Measurements from ENCODE around the gene PXDN.

PXDN gene

GRCh38 chr2:1750270-1750932 is 6.1 kb upstream of the PXDN start:
- H2BK120ac ChIP-seq (ENCODE audit: low read depth, low read length): no peak overlapping the region
- no peak overlapping the region for H3K18ac ChIP-seq (ENCODE audit: low read length)
- no peak overlapping the region for H3K27ac ChIP-seq (ENCODE audit: low read depth, low read length)
- no peak overlapping the region for H3K4ac ChIP-seq (ENCODE audit: low read depth, low read length)
- no peak overlapping the region for H2AK5ac ChIP-seq (ENCODE audit: low read length)
- no CpG with 5 or more reads among the region's 5 CpGs for whole genome bisulfite sequencing (ENCODE audit: extremely low coverage, insufficient coverage, low lambda C conversion rate)
- H3K56ac ChIP-seq (ENCODE audit: low read length): no peak overlapping the region
- H3K79me1 ChIP-seq (ENCODE audit: low read length): no peaks in the 10 kb centered on the region
- no peaks in the 10 kb centered on the region for H3K36me3 ChIP-seq (ENCODE audit: control insufficient read depth, insufficient read depth, low read length)
- no peak overlapping the region for H4K5ac ChIP-seq (ENCODE audit: low read length)
- H2BK15ac ChIP-seq (replicated peaks; ENCODE audit: low read depth): no peak overlapping the region
- no peak overlapping the region for H2BK5ac ChIP-seq (ENCODE audit: low read length)
- no peaks in the 10 kb centered on the region for H3K27me3 ChIP-seq (ENCODE audit: insufficient read depth, low read length, poor library complexity)
- no peak overlapping the region for H4K8ac ChIP-seq (ENCODE audit: low read depth, low read length)
- no peak overlapping the region for H3K4me3 ChIP-seq (ENCODE audit: low read length)
- no peaks in the 10 kb centered on the region for H3K79me2 ChIP-seq (ENCODE audit: control insufficient read depth, insufficient read depth, low read length)
- H3K23ac ChIP-seq (ENCODE audit: low read length): no peak overlapping the region
- H3K4me2 ChIP-seq (ENCODE audit: low read length): no peak overlapping the region
- H3K9ac ChIP-seq (ENCODE audit: low read length): no peak overlapping the region
- H3K4me1 ChIP-seq (ENCODE audit: control insufficient read depth, low read depth, low read length): peaks cover 3% of the 10 kb centered on the region
- DNase-seq: no peak

- WGBS (ENCODE audit: extremely low coverage, insufficient coverage, low lambda C conversion rate): no CpG with 5 or more reads among the region's 9 CpGs
- H3K79me2 ChIP-seq (ENCODE audit: control insufficient read depth, insufficient read depth, low read length): no peaks in the 10 kb centered on the region
- H3K9ac ChIP-seq (ENCODE audit: low read length): no peak overlapping the region
- H4K8ac ChIP-seq (ENCODE audit: low read depth, low read length): no peak overlapping the region
- DNase-seq: no peak
- no peak overlapping the region for H2BK5ac ChIP-seq (ENCODE audit: low read length)
- H3K79me1 ChIP-seq (ENCODE audit: low read length): no peaks in the 10 kb centered on the region
- no peaks in the 10 kb centered on the region for H3K27me3 ChIP-seq (ENCODE audit: insufficient read depth, low read length, poor library complexity)
- H2BK120ac ChIP-seq (ENCODE audit: low read depth, low read length): no peak overlapping the region
- H3K23ac ChIP-seq (ENCODE audit: low read length): no peak overlapping the region
- no peak overlapping the region for H3K27ac ChIP-seq (ENCODE audit: low read depth, low read length)
- no peaks in the 10 kb centered on the region for H3K36me3 ChIP-seq (ENCODE audit: control insufficient read depth, insufficient read depth, low read length)
- no peak overlapping the region for H3K4me3 ChIP-seq (ENCODE audit: low read length)
- no peak overlapping the region for H3K4ac ChIP-seq (ENCODE audit: low read depth, low read length)
- H2AK5ac ChIP-seq (ENCODE audit: low read length): no peak overlapping the region
- no peak overlapping the region for H3K4me2 ChIP-seq (ENCODE audit: low read length)
- peaks cover 3% of the 10 kb centered on the region for H3K4me1 ChIP-seq (ENCODE audit: control insufficient read depth, low read depth, low read length)
- H3K56ac ChIP-seq (ENCODE audit: low read length): no peak overlapping the region
- no peak overlapping the region for H2BK15ac ChIP-seq (replicated peaks; ENCODE audit: low read depth)
- H4K5ac ChIP-seq (ENCODE audit: low read length): no peak overlapping the region
- H3K18ac ChIP-seq (ENCODE audit: low read length): no peak overlapping the region
Observed at GRCh38 chr2:1749489-1750119, 5.3 kb upstream of the PXDN start.

- H3K79me2 ChIP-seq (ENCODE audit: control insufficient read depth, insufficient read depth, low read length): no peaks in the 10 kb centered on the region
Observed at GRCh38 chr2:1748741-1749488, 4.6 kb upstream of the PXDN start.

GRCh38 chr2:1748176-1748740 is 3.9 kb upstream of the PXDN start:
- no peak overlapping the region for H3K23ac ChIP-seq (ENCODE audit: low read length)
- no CpG with 5 or more reads among the region's 6 CpGs for WGBS (ENCODE audit: extremely low coverage, insufficient coverage, low lambda C conversion rate)

More at GRCh38 chr2:1748741-1749488, 4.6 kb upstream of the PXDN start:
- DNase-seq: no peak
- no peak overlapping the region for H4K8ac ChIP-seq (ENCODE audit: low read depth, low read length)
- H3K18ac ChIP-seq (ENCODE audit: low read length): no peak overlapping the region
- no peaks in the 10 kb centered on the region for H3K36me3 ChIP-seq (ENCODE audit: control insufficient read depth, insufficient read depth, low read length)
- WGBS (ENCODE audit: extremely low coverage, insufficient coverage, low lambda C conversion rate): no CpG with 5 or more reads among the region's 17 CpGs
- no peak overlapping the region for H3K4me2 ChIP-seq (ENCODE audit: low read length)
- H4K5ac ChIP-seq (ENCODE audit: low read length): no peak overlapping the region
- no peak overlapping the region for H3K9ac ChIP-seq (ENCODE audit: low read length)
- H3K79me1 ChIP-seq (ENCODE audit: low read length): no peaks in the 10 kb centered on the region
- no peak overlapping the region for H3K27ac ChIP-seq (ENCODE audit: low read depth, low read length)
- peaks cover 3% of the 10 kb centered on the region for H3K4me1 ChIP-seq (ENCODE audit: control insufficient read depth, low read depth, low read length)
- H2BK15ac ChIP-seq (replicated peaks; ENCODE audit: low read depth): no peak overlapping the region
- no peaks in the 10 kb centered on the region for H3K27me3 ChIP-seq (ENCODE audit: insufficient read depth, low read length, poor library complexity)
- no peak overlapping the region for H2BK5ac ChIP-seq (ENCODE audit: low read length)
- no peak overlapping the region for H3K4ac ChIP-seq (ENCODE audit: low read depth, low read length)
- H3K56ac ChIP-seq (ENCODE audit: low read length): no peak overlapping the region
- H3K23ac ChIP-seq (ENCODE audit: low read length): no peak overlapping the region
- no peak overlapping the region for H2AK5ac ChIP-seq (ENCODE audit: low read length)
- no peak overlapping the region for H3K4me3 ChIP-seq (ENCODE audit: low read length)
- no peak overlapping the region for H2BK120ac ChIP-seq (ENCODE audit: low read depth, low read length)

GRCh38 chr2:1747065-1747941 is 3.0 kb upstream of the PXDN start:
- Histone ChIP-seq H3K36me3 (ENCODE audit: control insufficient read depth, insufficient read depth, low read length) (no peaks in the 10 kb centered on the region), H2AK5ac (ENCODE audit: low read length) (no peak overlapping the region), H4K8ac (ENCODE audit: low read depth, low read length) (no peak overlapping the region), H3K23ac (ENCODE audit: low read length) (no peak overlapping the region), H3K56ac (ENCODE audit: low read length) (no peak overlapping the region), H3K18ac (ENCODE audit: low read length) (no peak overlapping the region), H4K5ac (ENCODE audit: low read length) (no peak overlapping the region), H2BK120ac (ENCODE audit: low read depth, low read length) (no peak overlapping the region), H3K27ac (ENCODE audit: low read depth, low read length) (no peak overlapping the region), H3K4me2 (ENCODE audit: low read length) (no peak overlapping the region), H2BK15ac (replicated peaks; ENCODE audit: low read depth) (no peak overlapping the region), H3K79me2 (ENCODE audit: control insufficient read depth, insufficient read depth, low read length) (peaks cover 3% of the 10 kb centered on the region), H3K79me1 (ENCODE audit: low read length) (no peaks in the 10 kb centered on the region), H3K27me3 (ENCODE audit: insufficient read depth, low read length, poor library complexity) (no peaks in the 10 kb centered on the region), H3K4ac (ENCODE audit: low read depth, low read length) (no peak overlapping the region), H2BK5ac (ENCODE audit: low read length) (no peak overlapping the region), H3K9ac (ENCODE audit: low read length) (no peak overlapping the region), H3K4me3 (ENCODE audit: low read length) (no peak overlapping the region), H3K4me1 (ENCODE audit: control insufficient read depth, low read depth, low read length) (peaks cover 4% of the 10 kb centered on the region)
- WGBS (ENCODE audit: extremely low coverage, insufficient coverage, low lambda C conversion rate): no CpG with 5 or more reads among the region's 26 CpGs
- no peak for DNase-seq

More at GRCh38 chr2:1748176-1748740, 3.9 kb upstream of the PXDN start:
- H3K18ac ChIP-seq (ENCODE audit: low read length): no peak overlapping the region
- no peak overlapping the region for H3K4me3 ChIP-seq (ENCODE audit: low read length)
- H3K9ac ChIP-seq (ENCODE audit: low read length): no peak overlapping the region
- no peaks in the 10 kb centered on the region for H3K79me1 ChIP-seq (ENCODE audit: low read length)
- no peak overlapping the region for H3K4me2 ChIP-seq (ENCODE audit: low read length)
- DNase-seq: no peak
- H3K27me3 ChIP-seq (ENCODE audit: insufficient read depth, low read length, poor library complexity): no peaks in the 10 kb centered on the region
- H3K4ac ChIP-seq (ENCODE audit: low read depth, low read length): no peak overlapping the region
- no peak overlapping the region for H2AK5ac ChIP-seq (ENCODE audit: low read length)
- no peak overlapping the region for H4K5ac ChIP-seq (ENCODE audit: low read length)
- peaks cover 3% of the 10 kb centered on the region for H3K4me1 ChIP-seq (ENCODE audit: control insufficient read depth, low read depth, low read length)
- no peaks in the 10 kb centered on the region for H3K79me2 ChIP-seq (ENCODE audit: control insufficient read depth, insufficient read depth, low read length)
- no peak overlapping the region for H2BK15ac ChIP-seq (replicated peaks; ENCODE audit: low read depth)
- H3K36me3 ChIP-seq (ENCODE audit: control insufficient read depth, insufficient read depth, low read length): no peaks in the 10 kb centered on the region
- H2BK120ac ChIP-seq (ENCODE audit: low read depth, low read length): no peak overlapping the region
- H2BK5ac ChIP-seq (ENCODE audit: low read length): no peak overlapping the region
- no peak overlapping the region for H3K56ac ChIP-seq (ENCODE audit: low read length)
- no peak overlapping the region for H4K8ac ChIP-seq (ENCODE audit: low read depth, low read length)
- H3K27ac ChIP-seq (ENCODE audit: low read depth, low read length): no peak overlapping the region

Data from mesendoderm (in vitro differentiated cells).